T-helper 17 cell (primary cell): ENCODE results near the gene UTS2B. TPM values are rescaled to one million over a fixed set of nuclear protein-coding genes. Genes with fewer than 3 reads are reported as not detected.
"Not testable (repeated sequence)": the region's sequence is repeated elsewhere in the genome, so short reads cannot be mapped to it uniquely, and the experiment has no call there.

Experiments used
- ATAC-seq: fragments of 150-1000 bp; cut with Tn5 transposase; 2 replicates; pipeline ENCODE4 v1.10.0; 2021; ENCODE audit warnings: mild to moderate bottlenecking, moderate library complexity
- DNase-seq, 3 donors: peaks; one replicate each; pipeline versions ENCODE4 v3.0.0 to v3.0.0-alpha.2; 2020 to 2021
- H3K9me3 ChIP-seq: one replicate; pipeline ENCODE4 v1.7.0; 2013; ENCODE audit warnings: low read length, mild to moderate bottlenecking; ENCODE audit not compliant: control insufficient read depth, poor library complexity, severe bottlenecking
- H3K27ac Mint-ChIP-seq: one replicate; pipeline ENCODE4 v1.8.0; 2022; ENCODE audit warnings: mild to moderate bottlenecking, moderate library complexity, mixed read lengths
- H3K27me3 Mint-ChIP-seq: one replicate; pipeline ENCODE4 v1.8.0; 2022; ENCODE audit warnings: mixed read lengths
- H3K36me3 Mint-ChIP-seq: one replicate; pipeline ENCODE4 v1.8.0; 2022; ENCODE audit warnings: low read depth, mixed read lengths
- H3K4me1 Mint-ChIP-seq: one replicate; pipeline ENCODE4 v1.8.0; 2022; ENCODE audit warnings: mild to moderate bottlenecking, mixed read lengths
- H3K4me3 Mint-ChIP-seq: one replicate; pipeline ENCODE4 v1.8.0; 2022; ENCODE audit warnings: mild to moderate bottlenecking, moderate library complexity, mixed read lengths
- total RNA-seq, 4 donors: library from RNA in 2 of 4; stranded (reverse) in 2 of 4; gene quantifications; one replicate each; pipeline ENCODE4 v1.2.3 and lab custom pipeline; 2022 to 2026

The UTS2B gene
- total RNA-seq, 2 donors from 2014 or later: not detected

- H3K27me3 Mint-ChIP-seq, ATAC-seq, H3K4me3 Mint-ChIP-seq, H3K4me1 Mint-ChIP-seq, H3K9me3 ChIP-seq, H3K27ac Mint-ChIP-seq, DNase-seq, H3K36me3 Mint-ChIP-seq: not testable (repeated sequence)
Measured at GRCh38 chr3:191275244-191275643, 55.1 kb downstream of the UTS2B start.

DNA sequence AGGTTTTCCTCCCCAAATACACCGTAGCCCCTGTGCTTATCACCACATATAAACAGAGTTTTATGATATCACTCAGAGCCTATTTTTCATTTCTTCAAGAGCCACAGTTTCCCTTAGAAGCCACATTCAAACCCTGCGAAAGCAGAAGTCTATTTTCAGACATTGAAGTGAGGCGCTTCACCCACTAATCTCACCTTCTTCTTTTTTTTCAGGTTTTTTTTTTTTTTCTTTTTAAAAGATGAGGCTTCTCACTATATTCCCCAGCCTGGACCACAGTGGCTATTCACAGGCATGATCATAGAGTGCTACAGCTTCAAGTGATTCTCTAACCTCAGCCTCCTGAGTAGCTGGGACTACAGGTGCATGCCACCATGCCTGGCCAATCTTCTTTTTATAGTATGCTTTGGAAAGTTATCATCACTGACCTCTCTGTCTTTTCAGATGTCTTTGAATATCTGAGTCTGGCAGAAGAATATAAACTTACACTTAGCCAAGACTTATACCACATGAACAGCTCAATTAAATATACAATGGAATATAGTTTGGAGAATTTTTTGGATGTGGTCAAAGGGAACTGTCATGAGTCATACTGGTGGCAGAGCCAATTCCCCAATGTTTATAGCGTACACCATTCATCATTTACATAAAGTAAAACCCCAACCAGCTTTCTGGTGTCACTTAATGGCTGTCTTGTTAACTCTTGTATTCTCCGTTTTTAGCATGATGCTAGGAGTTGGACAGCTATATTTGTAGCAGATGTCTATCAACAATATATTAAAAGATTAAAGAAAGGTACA, 60.8 kb downstream of the UTS2B start:
- ATAC-seq (no peak), DNase-seq (no peak)
- Mint-ChIP-seq H3K4me1 (no peaks in the 10 kb centered on the region), H3K36me3 (no peaks in the 10 kb centered on the region), H3K27me3 (no peaks in the 10 kb centered on the region), H3K4me3 (no peak overlapping the region), H3K27ac (no peak overlapping the region)
- H3K9me3 ChIP-seq: no peaks in the 10 kb centered on the region

- no peaks in the 10 kb centered on the region for H3K9me3 ChIP-seq
- ATAC-seq: no peak
- H3K4me3 Mint-ChIP-seq: no peak overlapping the region
- no peak for DNase-seq
- no peaks in the 10 kb centered on the region for H3K27me3 Mint-ChIP-seq
- no peak overlapping the region for H3K27ac Mint-ChIP-seq
- H3K4me1 Mint-ChIP-seq: no peaks in the 10 kb centered on the region
- H3K36me3 Mint-ChIP-seq: no peaks in the 10 kb centered on the region
Measured at GRCh38 chr3:191268737-191269136, 61.6 kb downstream of the UTS2B start.

DNA sequence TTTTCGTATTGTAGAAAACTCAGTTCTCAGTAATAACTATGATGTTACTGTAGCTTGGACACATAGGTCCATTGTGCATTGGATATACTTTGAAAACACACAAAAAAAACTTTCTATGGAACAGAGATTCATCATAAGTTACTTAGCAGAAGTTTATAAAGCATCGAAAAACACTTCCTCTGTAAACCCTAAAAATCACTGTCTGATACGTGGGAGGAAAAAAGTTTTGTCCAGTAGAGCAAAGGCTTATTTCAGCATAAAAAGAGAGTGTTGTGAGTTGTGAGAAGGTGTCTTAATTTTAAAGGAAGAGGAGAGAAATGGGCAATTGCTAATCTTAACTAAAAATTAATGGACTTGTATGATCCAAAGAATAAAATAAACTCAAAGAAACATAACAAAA, 66.5 kb downstream of the UTS2B start:
- H3K9me3 ChIP-seq: no peaks in the 10 kb centered on the region
- Mint-ChIP-seq H3K4me3 (no peak overlapping the region), H3K27me3 (no peaks in the 10 kb centered on the region), H3K4me1 (no peaks in the 10 kb centered on the region), H3K36me3 (no peaks in the 10 kb centered on the region), H3K27ac (peak overlapping the region; percentile 12)
- no peak for DNase-seq
- ATAC-seq: no peak

DNA sequence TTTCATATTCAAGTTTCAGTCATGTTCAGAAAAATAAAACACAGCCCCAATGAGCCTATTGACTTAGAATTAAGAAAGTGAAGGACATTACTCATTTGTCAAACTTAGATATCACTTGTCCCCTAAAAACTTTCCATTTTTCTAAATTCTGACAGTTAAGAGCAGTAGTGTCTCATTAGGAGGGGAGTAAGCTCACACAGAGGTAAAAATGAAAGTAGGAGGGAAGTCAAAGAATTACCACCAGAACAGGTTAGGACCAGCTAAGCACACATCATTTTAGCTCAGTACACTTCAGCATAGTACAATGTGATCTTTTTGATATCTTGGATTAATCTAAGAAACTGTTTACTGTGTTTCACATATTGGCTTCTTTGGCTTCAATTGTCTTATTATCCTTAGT, 67.0 kb downstream of the UTS2B start:
- H3K36me3 Mint-ChIP-seq: no peaks in the 10 kb centered on the region
- H3K4me3 Mint-ChIP-seq: no peak overlapping the region
- ATAC-seq (no peak), DNase-seq (no peak)
- no peaks in the 10 kb centered on the region for H3K4me1 Mint-ChIP-seq
- H3K9me3 ChIP-seq: no peaks in the 10 kb centered on the region
- no peaks in the 10 kb centered on the region for H3K27me3 Mint-ChIP-seq
- peak overlapping the region; percentile 12 for H3K27ac Mint-ChIP-seq

DNA sequence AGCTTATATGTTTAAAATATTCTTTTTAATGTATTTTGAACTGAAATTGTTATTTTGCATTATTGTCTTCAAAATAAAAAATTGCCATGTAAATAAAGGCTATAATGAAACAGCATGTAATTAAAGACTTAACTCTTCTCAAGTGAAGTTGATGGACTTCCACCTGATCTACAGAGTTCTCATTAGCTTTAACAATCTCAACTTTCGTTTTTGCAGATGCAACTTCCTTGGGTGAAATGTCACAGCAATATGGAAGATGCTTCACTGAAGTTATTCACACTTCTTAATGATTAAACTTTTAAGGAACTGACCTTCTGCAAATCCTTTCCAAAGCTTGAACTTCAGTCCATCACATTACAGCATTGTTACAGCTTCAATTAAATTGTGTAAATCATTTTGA, 67.7 kb downstream of the UTS2B start:
- no peak overlapping the region for H3K4me3 Mint-ChIP-seq
- H3K4me1 Mint-ChIP-seq: no peaks in the 10 kb centered on the region
- H3K9me3 ChIP-seq: no peaks in the 10 kb centered on the region
- no peaks in the 10 kb centered on the region for H3K36me3 Mint-ChIP-seq
- H3K27ac Mint-ChIP-seq: no peak overlapping the region
- no peak for DNase-seq
- ATAC-seq: no peak
- H3K27me3 Mint-ChIP-seq: no peaks in the 10 kb centered on the region

GRCh38 chr3:191261304-191261638, 69.1 kb downstream of the UTS2B start:
- H3K9me3 ChIP-seq: no peaks in the 10 kb centered on the region
- no peaks in the 10 kb centered on the region for H3K27me3 Mint-ChIP-seq
- no peak overlapping the region for H3K4me3 Mint-ChIP-seq
- ATAC-seq (no peak), DNase-seq (no peak)
- H3K36me3 Mint-ChIP-seq: no peaks in the 10 kb centered on the region
- no peak overlapping the region for H3K27ac Mint-ChIP-seq
- H3K4me1 Mint-ChIP-seq: no peaks in the 10 kb centered on the region

DNA sequence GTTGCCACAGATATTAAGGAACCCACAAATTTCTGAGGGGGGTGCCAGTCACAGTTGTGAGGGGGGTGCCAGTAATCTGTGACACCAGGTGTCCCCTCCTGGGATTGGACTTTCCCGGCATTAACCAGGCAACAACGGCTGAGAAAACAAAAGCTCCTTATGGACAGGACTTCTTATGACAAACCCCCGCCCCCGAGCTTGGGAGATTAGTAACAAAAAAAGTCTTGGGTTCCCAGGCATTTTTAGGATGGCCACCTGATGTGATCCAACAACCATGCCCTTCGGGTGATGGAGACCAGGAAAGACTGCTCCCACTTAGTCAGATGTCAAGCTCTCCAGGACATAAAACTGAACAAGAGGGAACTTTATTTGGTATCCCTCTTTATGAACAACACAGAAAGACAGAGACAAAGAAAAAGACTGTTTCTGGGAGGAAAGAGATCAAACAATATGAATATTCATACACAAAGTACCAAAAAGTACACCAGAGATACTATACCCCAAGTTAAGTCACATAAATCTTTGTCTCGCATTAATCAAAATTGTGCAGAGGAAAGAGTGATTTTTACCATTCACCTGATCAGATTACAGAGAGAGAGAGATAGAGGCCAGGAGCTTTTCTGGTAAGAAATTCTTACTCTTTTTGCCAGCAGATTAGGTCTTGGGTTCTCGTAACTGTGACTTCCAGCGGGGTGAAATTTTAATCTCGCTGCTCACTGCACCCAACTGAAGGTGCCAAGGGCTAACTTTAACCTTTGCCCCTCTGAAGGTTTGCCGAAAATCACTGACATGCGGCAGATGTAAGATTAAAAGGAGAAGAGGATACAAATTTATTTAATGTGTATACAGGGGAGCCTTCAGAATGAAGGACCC, 69.7 kb downstream of the UTS2B start:
- no peaks in the 10 kb centered on the region for H3K36me3 Mint-ChIP-seq
- no peaks in the 10 kb centered on the region for H3K27me3 Mint-ChIP-seq
- ATAC-seq: no peak
- no peaks in the 10 kb centered on the region for H3K4me1 Mint-ChIP-seq
- no peak for DNase-seq
- no peaks in the 10 kb centered on the region for H3K9me3 ChIP-seq
- no peak overlapping the region for H3K27ac Mint-ChIP-seq
- no peak overlapping the region for H3K4me3 Mint-ChIP-seq

GRCh38 chr3:191259486-191259885, 70.8 kb downstream of the UTS2B start:
- no peak for DNase-seq
- Mint-ChIP-seq H3K4me3 (no peak overlapping the region), H3K27me3 (no peaks in the 10 kb centered on the region), H3K4me1 (no peaks in the 10 kb centered on the region), H3K36me3 (no peaks in the 10 kb centered on the region), H3K27ac (no peak overlapping the region)
- H3K9me3 ChIP-seq: no peaks in the 10 kb centered on the region
- ATAC-seq: no peak

DNA sequence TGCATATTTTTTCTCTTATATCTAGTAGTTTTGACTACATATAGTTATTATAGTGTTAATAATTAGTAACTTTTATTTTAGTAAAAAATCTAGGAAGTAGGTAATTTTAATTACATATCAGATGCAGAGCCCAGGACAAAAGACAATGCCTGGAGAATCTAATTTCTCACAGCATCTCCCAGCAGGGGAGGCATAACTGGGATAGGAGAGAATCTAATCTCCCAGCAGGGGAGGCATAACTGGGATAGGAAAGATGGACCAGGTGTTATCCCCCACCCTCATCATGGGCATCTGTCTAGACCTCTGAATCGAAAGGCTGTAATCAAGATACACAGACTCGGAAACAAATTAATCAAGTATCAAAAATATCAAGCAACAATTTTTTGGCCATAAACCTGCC, 73.0 kb downstream of the UTS2B start:
- H3K4me3 Mint-ChIP-seq: no peak overlapping the region

DNA sequence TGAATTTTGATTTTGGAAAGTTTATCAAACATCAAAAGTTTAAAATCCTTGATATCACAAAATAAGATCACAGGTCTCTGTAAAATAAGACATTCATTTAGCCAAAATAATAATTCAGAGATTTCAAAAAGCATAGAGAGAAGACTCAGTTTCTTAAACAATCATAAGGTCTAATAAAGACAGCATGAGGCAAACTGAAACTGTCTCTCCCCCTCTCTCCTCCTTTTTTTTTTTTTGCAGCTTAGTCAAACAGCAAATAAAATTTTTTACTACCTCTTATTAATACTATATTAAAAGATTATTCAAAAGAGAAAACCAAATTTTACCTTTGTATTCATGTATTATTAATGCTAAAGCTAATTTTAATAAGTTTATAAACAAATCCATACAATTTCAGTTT, 73.9 kb downstream of the UTS2B start:
- DNase-seq (no peak), ATAC-seq (no peak)
- Mint-ChIP-seq H3K4me3 (no peak overlapping the region), H3K27ac (no peak overlapping the region), H3K36me3 (no peaks in the 10 kb centered on the region), H3K27me3 (no peaks in the 10 kb centered on the region), H3K4me1 (no peaks in the 10 kb centered on the region)
- no peaks in the 10 kb centered on the region for H3K9me3 ChIP-seq

More for the DNA sequence above, 73.0 kb downstream of the UTS2B start:
- Mint-ChIP-seq H3K27ac (no peak overlapping the region), H3K4me1 (no peaks in the 10 kb centered on the region), H3K36me3 (no peaks in the 10 kb centered on the region), H3K27me3 (no peaks in the 10 kb centered on the region)
- ATAC-seq (no peak), DNase-seq (no peak)
- no peaks in the 10 kb centered on the region for H3K9me3 ChIP-seq

- H3K9me3 ChIP-seq: no peaks in the 10 kb centered on the region
- no peak for DNase-seq
- H3K4me3 Mint-ChIP-seq: no peak overlapping the region
- ATAC-seq: no peak
- no peaks in the 10 kb centered on the region for H3K36me3 Mint-ChIP-seq
- H3K4me1 Mint-ChIP-seq: no peaks in the 10 kb centered on the region
- H3K27ac Mint-ChIP-seq: no peak overlapping the region
- H3K27me3 Mint-ChIP-seq: no peaks in the 10 kb centered on the region
Measured at GRCh38 chr3:191255156-191255555, 75.2 kb downstream of the UTS2B start.

- H3K4me3 Mint-ChIP-seq: no peak overlapping the region
- no peaks in the 10 kb centered on the region for H3K9me3 ChIP-seq
- no peaks in the 10 kb centered on the region for H3K36me3 Mint-ChIP-seq
- no peaks in the 10 kb centered on the region for H3K4me1 Mint-ChIP-seq
- H3K27ac Mint-ChIP-seq: no peak overlapping the region
- DNase-seq (no peak), ATAC-seq (no peak)
- no peaks in the 10 kb centered on the region for H3K27me3 Mint-ChIP-seq
Measured at GRCh38 chr3:191254098-191254873, 76.0 kb downstream of the UTS2B start.
